PC-9 (cell line): ENCODE data around the gene SPDYE18.
"Not testable (repeated sequence)": the region's sequence is repeated elsewhere in the genome, so short reads cannot be mapped to it uniquely, and the experiment has no call there.

Source experiments
- EZH2 ChIP-seq: fragments of 200-600 bp; sonication (generic); IDR thresholded peaks from 2 replicates; pipeline ENCODE4 v1.8.0; 2017; ENCODE audit warnings: antibody characterized with exemption, low read depth
- TF ChIP-seq, protein P1 (sequence below): fragments of 200-600 bp; sonication (generic); conservative IDR thresholded peaks from 2 replicates; pipeline ENCODE4 v1.6.1; 2017; ENCODE audit warnings: mixed run types, antibody characterized with exemption, mild to moderate bottlenecking, moderate library complexity

DNA sequence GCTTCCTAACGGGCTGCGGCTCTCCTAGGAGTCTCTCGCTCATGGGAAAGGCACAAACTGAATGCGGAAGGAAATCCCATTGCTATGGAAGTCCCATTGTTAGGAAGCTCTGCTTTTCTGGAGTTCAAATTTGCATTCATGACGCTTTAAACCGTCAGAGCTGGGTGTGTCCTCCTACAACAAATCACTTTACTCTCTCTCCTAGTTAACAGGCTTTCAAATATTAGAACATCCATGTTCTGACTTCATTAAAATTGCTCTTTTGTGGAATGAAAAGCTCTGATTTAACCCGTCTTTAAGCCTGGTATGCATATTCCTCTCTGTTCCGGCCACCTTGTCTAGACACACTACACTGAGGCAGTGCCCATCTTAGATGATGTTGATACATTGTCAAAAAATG lies 30.1 kb downstream of the SPDYE18 start, which contains the start of gene SPDYE17:
- TF ChIP-seq, protein P1, sequence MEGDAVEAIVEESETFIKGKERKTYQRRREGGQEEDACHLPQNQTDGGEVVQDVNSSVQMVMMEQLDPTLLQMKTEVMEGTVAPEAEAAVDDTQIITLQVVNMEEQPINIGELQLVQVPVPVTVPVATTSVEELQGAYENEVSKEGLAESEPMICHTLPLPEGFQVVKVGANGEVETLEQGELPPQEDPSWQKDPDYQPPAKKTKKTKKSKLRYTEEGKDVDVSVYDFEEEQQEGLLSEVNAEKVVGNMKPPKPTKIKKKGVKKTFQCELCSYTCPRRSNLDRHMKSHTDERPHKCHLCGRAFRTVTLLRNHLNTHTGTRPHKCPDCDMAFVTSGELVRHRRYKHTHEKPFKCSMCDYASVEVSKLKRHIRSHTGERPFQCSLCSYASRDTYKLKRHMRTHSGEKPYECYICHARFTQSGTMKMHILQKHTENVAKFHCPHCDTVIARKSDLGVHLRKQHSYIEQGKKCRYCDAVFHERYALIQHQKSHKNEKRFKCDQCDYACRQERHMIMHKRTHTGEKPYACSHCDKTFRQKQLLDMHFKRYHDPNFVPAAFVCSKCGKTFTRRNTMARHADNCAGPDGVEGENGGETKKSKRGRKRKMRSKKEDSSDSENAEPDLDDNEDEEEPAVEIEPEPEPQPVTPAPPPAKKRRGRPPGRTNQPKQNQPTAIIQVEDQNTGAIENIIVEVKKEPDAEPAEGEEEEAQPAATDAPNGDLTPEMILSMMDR: not testable (repeated sequence)
- not testable (repeated sequence) for TF ChIP-seq EZH2
